Thymus (tissue), 11 donors: ENCODE data around the gene MED27. TPM values are rescaled to one million over a fixed set of nuclear protein-coding genes. Genes with fewer than 3 reads are reported as not detected.
"Not testable (repeated sequence)": the region's sequence is repeated elsewhere in the genome, so short reads cannot be mapped to it uniquely, and the experiment has no call there.

ENCODE experiments used
- DNase-seq, 9 donors: peaks; one replicate each; pipeline ENCODE4 v3.0.0-alpha.2; 2013; ENCODE audit warnings: low spot score in 9 of 9, low read depth in 6 of 9, missing footprints in 1 of 9
- H3K27ac ChIP-seq, 2 donors: one replicate each; pipeline ENCODE4 v1.5.1; 2013; ENCODE audit warnings: control low read depth in 1 of 2, low read depth in 1 of 2, low read length in 1 of 2, mild to moderate bottlenecking in 1 of 2, moderate library complexity in 1 of 2
- H3K27me3 ChIP-seq, 2 donors: one replicate each; pipeline ENCODE4 v1.5.1; 2013; ENCODE audit warnings: low read length in 1 of 2; ENCODE audit not compliant: control insufficient read depth in 2 of 2, insufficient read depth in 1 of 2
- H3K36me3 ChIP-seq, 2 donors: one replicate each; pipeline ENCODE4 v1.5.1; 2013; ENCODE audit warnings: low read length in 1 of 2, mild to moderate bottlenecking in 1 of 2, moderate library complexity in 1 of 2; ENCODE audit not compliant: control insufficient read depth in 2 of 2, insufficient read depth in 2 of 2
- H3K4me1 ChIP-seq, 2 donors: one replicate each; pipeline ENCODE4 v1.5.1; 2013; ENCODE audit warnings: low read length in 2 of 2; ENCODE audit not compliant: control insufficient read depth in 2 of 2, insufficient read depth in 2 of 2
- H3K4me3 ChIP-seq, 2 donors: one replicate each; pipeline ENCODE4 v1.5.1; 2013; ENCODE audit warnings: low read length in 2 of 2, control low read depth in 1 of 2, mild to moderate bottlenecking in 1 of 2
- H3K9me3 ChIP-seq, 2 donors: one replicate each; pipeline ENCODE4 v1.5.1; 2013; ENCODE audit warnings: low read length in 1 of 2, mild to moderate bottlenecking in 1 of 2; ENCODE audit not compliant: control insufficient read depth in 2 of 2, insufficient read depth in 1 of 2
- WGBS: extraction: QIAGEN DNeasy Blood & Tissue Kit; methylation state at CpG from one replicate; pipeline ENCODE4 v1.1.7; 2013; 5-methylcytosine and 5-hydroxymethylcytosine counted together
- polyA plus RNA-seq: library from polyadenylated mRNA; stranded (reverse); fragments of 200-250 nt; gene quantifications from one replicate; pipeline ENCODE4 v1.2.3, GENCODE V29; 2013
- total RNA-seq: library from RNA; stranded (reverse); fragments of 120-200 nt; gene quantifications from one replicate; pipeline ENCODE4 v1.2.4, GENCODE V29; 2013
- donor health status: healthy.

Gene MED27
- total and polyA plus RNA-seq, 2 donors: 27.2 to 31.0 TPM

DNA sequence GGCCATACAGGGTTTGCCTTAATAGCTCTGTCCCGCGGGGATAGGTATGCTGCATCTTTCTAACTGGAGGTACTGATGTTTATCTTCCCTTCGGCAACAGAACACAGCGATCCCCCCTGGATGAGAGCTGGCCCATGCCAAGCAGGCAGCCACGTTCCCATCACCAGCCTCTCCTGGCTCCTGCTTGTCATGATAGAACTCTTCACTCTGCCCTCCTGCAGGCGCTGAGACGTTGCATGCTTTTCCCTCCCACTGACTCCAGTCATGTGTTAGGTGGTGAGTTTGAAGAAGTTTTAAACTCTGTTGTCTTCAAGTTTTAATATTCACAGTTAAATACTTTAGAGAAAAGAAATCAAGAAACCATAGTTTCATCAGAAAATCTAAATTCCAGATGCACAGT is 60.0 kb downstream of the MED27 start:
- DNase-seq: no peak
- Histone ChIP-seq H3K9me3 (no peaks in the 10 kb centered on the region), H3K36me3 (no peaks in the 10 kb centered on the region), H3K4me3 (no peak overlapping the region), H3K27me3 (no peaks in the 10 kb centered on the region), H3K27ac (no peak overlapping the region), H3K4me1 (no peaks in the 10 kb centered on the region)
- 96% methylated on average over 7 of the region's 7 CpGs for WGBS

DNA sequence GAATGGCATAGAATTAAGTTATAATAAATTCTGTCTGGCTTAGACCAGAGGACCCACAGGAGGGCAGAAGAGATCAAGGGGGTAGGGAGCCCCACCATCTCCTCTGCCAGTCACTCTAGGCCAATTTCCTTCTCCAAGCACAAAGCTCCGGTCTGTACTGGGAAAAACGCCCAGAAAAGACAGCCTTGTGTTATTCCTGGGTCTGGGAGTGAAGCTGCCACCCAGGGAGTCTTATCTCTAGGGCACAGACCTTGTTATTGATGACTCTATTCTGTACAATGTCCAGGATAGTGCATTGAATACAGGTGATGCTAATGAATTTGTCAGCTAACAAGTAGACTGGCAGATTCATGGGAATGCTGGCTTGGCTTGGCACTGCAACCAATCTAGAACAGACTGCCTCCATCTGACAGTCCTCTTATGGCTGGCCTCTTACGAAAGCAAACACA is 60.7 kb downstream of the MED27 start:
- Histone ChIP-seq H3K4me3 (no peak overlapping the region), H3K27ac (no peak overlapping the region)
- 92% methylated on average over 3 of the region's 3 CpGs for WGBS

DNA sequence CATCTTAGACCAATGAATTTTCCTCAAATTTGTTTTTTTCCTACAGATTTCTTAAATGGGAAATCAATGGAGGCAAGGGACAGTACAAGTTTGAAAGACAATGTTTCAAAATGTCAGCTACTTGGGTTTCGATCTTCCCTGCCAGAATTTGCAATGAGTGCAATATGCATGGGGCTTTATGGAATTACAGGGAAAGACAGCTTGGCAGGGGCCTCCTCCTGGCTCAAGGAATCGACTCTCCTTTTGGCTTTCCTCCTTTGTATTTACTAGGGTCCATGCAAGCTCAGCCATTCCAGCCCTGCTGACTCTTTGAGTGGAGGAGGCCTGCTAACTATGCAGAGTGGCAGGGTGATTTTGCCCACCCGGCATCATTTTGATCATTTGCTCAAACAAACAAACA is 63.2 kb downstream of the MED27 start:
- DNase-seq: no peak
- WGBS: 99% methylated on average over 3 of the region's 3 CpGs
- no peaks in the 10 kb centered on the region for H3K27me3 ChIP-seq
- no peak overlapping the region for H3K27ac ChIP-seq
- no peaks in the 10 kb centered on the region for H3K4me1 ChIP-seq
- H3K4me3 ChIP-seq: no peak overlapping the region
- peaks cover 3 to 5% of the 10 kb centered on the region in 2 donors for H3K36me3 ChIP-seq
- no peaks in the 10 kb centered on the region for H3K9me3 ChIP-seq

More for the DNA sequence above, 60.7 kb downstream of the MED27 start:
- Histone ChIP-seq H3K9me3 (no peaks in the 10 kb centered on the region), H3K27me3 (no peaks in the 10 kb centered on the region), H3K4me1 (no peaks in the 10 kb centered on the region), H3K36me3 (no peaks in the 10 kb centered on the region)
- no peak for DNase-seq

DNA sequence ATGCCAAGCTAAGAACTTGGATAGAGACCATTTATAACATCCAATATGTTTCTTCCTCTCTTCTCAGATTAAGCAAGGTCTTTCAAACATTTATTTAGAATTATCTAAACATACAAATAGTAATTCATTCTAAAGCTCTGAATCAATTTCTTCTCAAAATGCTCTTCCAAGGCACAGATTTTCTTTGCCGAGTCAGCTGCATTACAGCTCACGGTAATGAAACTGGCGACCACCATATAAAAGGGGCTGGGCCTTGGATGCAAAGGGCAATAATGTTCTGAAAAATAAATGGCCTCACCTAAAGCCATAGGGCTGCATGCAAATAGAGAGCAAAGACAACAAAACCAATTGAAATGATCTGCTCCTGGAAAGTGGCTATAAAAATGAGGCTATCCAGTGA is 63.8 kb downstream of the MED27 start:
- Histone ChIP-seq H3K9me3 (no peaks in the 10 kb centered on the region), H3K27me3 (no peaks in the 10 kb centered on the region), H3K4me1 (no peaks in the 10 kb centered on the region), H3K4me3 (no peak overlapping the region), H3K36me3 (peaks cover 3 to 5% of the 10 kb centered on the region in 2 donors), H3K27ac (no peak overlapping the region)
- no peak for DNase-seq
- WGBS: 98% methylated on average over 3 of the region's 3 CpGs

DNA sequence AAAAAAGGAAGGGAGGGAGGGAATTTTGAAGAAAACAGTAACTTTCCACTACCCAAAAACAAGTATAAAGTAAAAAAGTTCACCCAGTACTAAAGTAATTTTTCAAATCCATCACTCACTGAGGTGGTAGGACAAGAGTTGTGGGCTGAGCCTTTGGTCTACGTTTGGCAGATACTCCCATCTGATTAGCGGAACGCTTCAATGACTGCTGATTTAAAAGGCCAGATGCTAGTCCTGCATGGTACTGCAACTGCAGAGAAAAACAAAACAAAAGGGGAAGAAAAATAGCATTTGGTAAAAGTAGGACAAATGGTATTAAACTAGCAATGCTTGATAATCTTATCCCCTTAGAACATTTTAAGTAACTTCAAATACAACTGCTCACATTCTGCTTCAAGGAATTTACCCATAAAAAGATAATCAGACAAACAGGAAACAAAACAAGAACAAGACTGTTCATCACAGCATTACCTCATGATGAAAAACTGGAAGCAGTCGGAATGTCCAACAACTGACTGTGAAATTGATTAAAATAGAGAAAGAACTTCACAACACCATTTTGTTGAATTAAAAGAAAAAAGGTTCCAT is 65.4 kb downstream of the MED27 start:
- H3K4me3 ChIP-seq: no peak overlapping the region
- 93% methylated on average over 4 of the region's 4 CpGs for WGBS

DNA sequence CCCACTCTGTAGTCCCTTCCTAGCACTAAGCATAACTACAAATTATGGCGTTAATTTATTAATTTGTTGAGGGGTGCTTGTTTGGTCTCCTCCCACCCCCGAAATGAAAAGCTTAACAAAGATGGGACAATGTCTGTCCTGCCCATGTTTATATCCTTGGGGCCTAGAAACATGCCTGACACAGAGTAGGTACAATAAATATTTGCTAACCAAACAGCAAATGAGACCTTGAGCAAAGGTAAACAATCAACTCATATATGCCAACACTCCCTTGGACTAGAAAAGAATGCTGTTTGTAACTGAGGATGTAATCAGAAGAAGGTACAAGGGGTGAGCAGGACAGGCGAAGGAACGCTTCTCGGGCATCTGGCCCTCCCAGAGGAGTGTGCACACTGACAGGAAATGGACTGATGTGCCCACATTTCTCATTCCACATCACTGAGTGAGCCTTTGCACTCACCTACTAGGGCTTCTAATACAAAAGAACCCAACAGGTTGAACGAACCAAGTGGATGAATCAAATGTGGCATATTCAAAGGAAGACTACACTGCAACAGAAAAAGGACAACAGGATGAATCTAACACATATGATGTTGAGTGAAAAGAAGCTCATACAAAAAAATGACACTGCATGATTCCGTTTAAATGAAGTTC is 66.8 kb downstream of the MED27 start:
- H3K36me3 ChIP-seq: peaks cover 3 to 5% of the 10 kb centered on the region in 2 donors
- no peak overlapping the region for H3K27ac ChIP-seq
- H3K4me1 ChIP-seq: no peaks in the 10 kb centered on the region
- 98% methylated on average over 7 of the region's 7 CpGs for WGBS
- no peaks in the 10 kb centered on the region for H3K9me3 ChIP-seq
- DNase-seq: no peak
- H3K4me3 ChIP-seq: no peak overlapping the region
- H3K27me3 ChIP-seq: no peaks in the 10 kb centered on the region

More for the DNA sequence above, 65.4 kb downstream of the MED27 start:
- H3K4me1 ChIP-seq: no peaks in the 10 kb centered on the region
- no peaks in the 10 kb centered on the region for H3K9me3 ChIP-seq
- H3K27me3 ChIP-seq: no peaks in the 10 kb centered on the region
- H3K27ac ChIP-seq: no peak overlapping the region
- peaks cover 3 to 5% of the 10 kb centered on the region in 2 donors for H3K36me3 ChIP-seq
- DNase-seq: no peak

DNA sequence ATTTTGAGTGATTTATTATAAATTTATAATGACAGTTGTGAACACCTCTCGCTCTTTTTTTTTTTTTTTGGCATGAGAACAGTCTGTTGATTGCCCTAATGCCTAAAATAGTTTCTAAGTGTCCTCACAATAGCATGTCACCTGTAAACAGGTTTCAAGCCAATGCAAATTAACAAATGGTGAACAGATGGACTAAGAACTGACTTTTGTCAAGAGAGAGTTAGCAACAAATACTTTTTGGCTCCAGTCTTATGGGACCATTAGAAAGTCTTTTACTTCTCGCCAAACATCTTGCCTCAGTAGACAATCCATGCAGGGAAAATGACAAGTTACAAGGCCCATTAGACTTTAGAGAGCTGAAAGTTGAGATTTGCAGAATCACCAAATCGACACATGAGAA is 67.8 kb downstream of the MED27 start:
- H3K4me3 ChIP-seq: no peak overlapping the region
- WGBS: 97% methylated on average over 3 of the region's 3 CpGs

DNA sequence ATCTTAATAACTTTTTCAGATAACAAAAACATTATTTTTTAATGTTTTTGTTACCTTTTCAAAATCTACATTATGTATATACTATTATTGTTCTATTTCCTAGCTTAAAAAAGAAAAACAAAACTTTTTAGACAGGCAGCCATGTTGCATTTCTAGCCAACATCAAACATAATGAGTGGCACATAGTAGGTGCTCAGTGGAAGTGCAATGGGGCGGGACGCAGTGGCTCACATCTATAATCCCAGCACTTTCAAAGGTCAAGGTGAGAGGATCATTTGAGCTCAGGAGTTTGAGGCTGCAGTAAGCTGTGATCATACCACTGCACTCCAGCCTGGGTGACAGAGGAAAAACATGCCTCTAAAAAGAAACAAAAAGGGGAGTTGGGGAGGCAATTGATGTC is 68.4 kb downstream of the MED27 start:
- no peaks in the 10 kb centered on the region for H3K9me3 ChIP-seq
- H3K4me1 ChIP-seq: no peaks in the 10 kb centered on the region
- WGBS: 97% methylated on average over 2 of the region's 2 CpGs
- no peak overlapping the region for H3K27ac ChIP-seq
- peaks cover 3 to 5% of the 10 kb centered on the region in 2 donors for H3K36me3 ChIP-seq
- no peak overlapping the region for H3K4me3 ChIP-seq
- no peak for DNase-seq
- no peaks in the 10 kb centered on the region for H3K27me3 ChIP-seq

More for the DNA sequence above, 67.8 kb downstream of the MED27 start:
- no peaks in the 10 kb centered on the region for H3K9me3 ChIP-seq
- no peak for DNase-seq
- H3K27ac ChIP-seq: no peak overlapping the region
- H3K27me3 ChIP-seq: no peaks in the 10 kb centered on the region
- peaks cover 3 to 5% of the 10 kb centered on the region in 2 donors for H3K36me3 ChIP-seq
- H3K4me1 ChIP-seq: no peaks in the 10 kb centered on the region

DNA sequence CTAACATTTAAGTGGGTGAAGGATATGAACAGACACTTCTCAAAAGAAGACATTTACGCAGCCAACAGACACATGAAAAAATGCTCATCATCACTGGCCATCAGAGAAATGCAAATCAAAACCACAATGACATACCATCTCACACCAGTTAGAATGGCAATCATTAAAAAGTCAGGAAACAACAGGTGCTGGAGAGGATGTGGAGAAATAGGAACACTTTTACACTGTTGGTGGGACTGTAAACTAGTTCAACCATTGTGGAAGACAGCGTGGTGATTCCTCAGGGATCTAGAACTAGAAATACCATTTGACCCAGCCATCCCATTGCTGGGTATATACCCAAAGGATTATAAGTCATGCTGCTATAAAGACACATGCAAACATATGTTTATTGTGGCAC is 69.5 kb downstream of the MED27 start:
- WGBS: 90% methylated on average over 2 of the region's 2 CpGs
- H3K4me1 ChIP-seq, H3K4me3 ChIP-seq, H3K27me3 ChIP-seq, H3K27ac ChIP-seq, H3K36me3 ChIP-seq, DNase-seq, H3K9me3 ChIP-seq: not testable (repeated sequence)
